ENCODE results near the gene ARHGDIB.
A peak's percentile ranks its signal among the peaks of the same experiment; 100 is the strongest.

ARHGDIB gene

DNA sequence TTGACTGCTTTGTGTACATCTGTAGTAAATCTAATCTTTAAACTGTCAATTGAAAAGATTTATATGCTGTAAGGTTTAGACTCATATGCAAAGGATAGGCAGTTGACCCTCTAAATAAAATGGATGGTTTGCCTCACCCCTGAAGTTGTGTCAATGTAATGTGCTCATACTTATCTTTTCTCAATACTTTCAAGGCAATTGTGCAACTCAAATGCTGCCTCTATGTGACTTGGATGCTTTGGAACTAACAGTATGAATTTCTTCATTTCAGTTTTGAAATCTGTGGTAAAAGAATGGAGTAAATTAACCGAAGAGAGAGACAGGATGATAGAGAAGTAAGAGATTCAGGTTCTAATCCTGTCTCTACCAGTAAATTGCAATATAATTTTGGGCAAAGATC is 21.2 kb upstream of the ARHGDIB start:
- DNase-seq = no peak

DNA sequence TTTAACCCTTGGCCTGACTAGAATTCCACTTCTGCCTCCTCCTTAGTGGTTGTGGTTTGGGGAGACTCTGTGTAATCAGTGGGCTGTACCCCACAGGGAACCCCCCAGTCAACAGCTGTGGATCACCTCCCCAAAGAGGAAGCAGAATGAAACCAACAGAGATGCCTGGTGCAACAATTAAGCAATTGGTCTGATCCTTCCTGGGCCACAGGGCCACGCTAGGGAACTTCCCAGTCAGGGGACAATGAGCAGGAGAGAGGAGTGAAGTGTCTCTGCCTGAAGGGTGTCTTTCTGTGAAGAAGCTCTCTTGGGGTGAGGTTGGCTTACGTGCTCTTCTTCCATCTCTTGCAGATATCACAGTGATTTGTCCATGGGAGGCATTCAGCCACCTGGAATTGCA is 19.6 kb upstream of the ARHGDIB start:
- no peak for DNase-seq

- DNase-seq = no peak
These were observed 18.1 kb upstream of the ARHGDIB start for GRCh38 chr12:14979468-14979867.

GRCh38 chr12:14976658-14977057 is 15.3 kb upstream of the ARHGDIB start:
- DNase-seq = no peak

DNA sequence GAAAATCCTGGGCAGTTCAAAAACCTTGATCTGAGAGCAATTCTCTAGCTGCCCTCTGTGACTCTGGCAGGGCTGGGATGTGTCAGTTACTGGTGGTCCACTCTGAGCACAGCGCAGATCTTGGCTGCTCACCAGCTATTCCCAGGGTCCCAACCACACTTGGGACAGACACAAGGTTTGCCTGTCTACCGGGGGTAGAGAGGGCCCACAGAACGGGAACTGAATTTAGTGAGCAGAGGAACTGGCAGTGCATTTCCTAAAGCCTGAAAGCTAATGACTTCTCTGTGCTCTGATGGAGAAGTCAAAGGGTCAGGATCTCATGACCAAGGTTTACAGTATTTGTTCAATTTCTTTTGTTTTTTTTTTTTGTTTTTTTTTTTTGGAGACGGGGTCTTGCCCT is 14.1 kb upstream of the ARHGDIB start:
- DNase-seq = no peak

- no peak for DNase-seq
These were observed 13.2 kb upstream of the ARHGDIB start for GRCh38 chr12:14974633-14975032.

- no peak for DNase-seq
These were observed 11.4 kb upstream of the ARHGDIB start, which contains the start of gene PDE6H for GRCh38 chr12:14972816-14973215. Gene PDE6H (plus strand): TSS chr12:14973042. CDS start chr12:14978013, 4,971 bp downstream.

DNA sequence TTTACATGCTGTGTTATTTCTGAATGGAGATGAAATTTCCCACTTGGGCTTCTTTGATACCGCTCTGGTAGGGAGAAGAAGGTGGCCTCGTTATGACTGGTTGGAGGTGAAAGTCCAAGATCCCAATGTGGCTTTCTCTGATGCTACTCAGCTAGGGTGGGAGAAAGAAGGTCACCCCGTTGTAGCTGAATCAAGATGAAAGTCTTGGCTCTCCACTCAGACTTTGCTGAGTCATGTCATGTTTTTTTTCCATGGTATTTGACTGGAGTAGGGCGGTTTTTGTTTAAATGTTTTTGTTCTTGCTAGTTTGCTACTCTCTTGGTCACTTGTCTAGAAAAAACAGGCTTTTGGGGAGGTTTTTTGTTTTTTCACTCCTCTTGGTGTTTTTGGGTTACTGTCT is 9.1 kb upstream of the ARHGDIB start:
- no peak for DNase-seq

GRCh38 chr12:14968478-14968877 is 7.1 kb upstream of the ARHGDIB start:
- no peak for DNase-seq

GRCh38 chr12:14965221-14965620 is 3.8 kb upstream of the ARHGDIB start:
- DNase-seq = no peak

GRCh38 chr12:14964406-14964805 is 3.0 kb upstream of the ARHGDIB start:
- no peak for DNase-seq

DNA sequence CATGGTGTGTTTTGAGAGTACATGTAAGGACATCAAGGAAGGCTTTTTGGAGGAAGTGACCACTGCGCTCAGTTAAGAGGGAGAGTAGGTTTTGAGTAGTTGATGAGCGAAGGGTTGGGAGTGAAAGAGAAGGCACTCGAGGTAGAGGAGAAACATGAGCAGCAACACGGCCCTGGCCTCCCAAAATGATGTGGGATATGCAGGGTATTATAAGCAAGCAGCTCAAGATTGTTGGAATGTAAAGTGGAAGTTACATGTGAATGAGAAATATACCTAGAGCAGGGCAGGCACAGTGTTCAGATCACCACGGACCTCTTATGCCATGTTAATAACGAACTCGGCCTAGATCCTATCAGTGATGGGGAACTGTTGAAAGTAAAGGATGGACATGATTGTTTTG is 2.1 kb upstream of the ARHGDIB start:
- no peak for DNase-seq

GRCh38 chr12:14962797-14963196 is 1.4 kb upstream of the ARHGDIB start:
- DNase-seq = no peak

DNA sequence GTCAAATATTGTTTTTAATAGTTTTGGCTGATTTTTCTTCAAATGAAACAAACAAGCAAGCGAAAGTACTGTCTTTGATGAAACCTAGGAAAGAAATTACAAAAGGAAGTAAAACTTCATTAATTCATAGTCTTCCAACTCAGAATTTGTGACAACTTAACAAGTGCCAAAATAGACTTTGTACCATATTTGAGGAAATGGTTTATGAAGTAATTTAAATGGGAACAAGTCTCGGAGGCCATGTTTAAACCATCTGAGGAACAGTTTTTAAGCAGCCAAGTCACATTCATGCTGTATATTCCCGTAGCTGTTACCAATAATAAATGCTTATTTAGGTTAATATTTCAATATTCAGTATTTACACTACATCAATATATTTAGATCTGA is 745 bp upstream of the ARHGDIB start:
- no peak for DNase-seq

GRCh38 chr12:14960548-14961465 is 594 bp downstream of the ARHGDIB start:
- peak; percentile 83 for DNase-seq

- DNase-seq = no peak
These were observed 1.4 kb downstream of the ARHGDIB start for GRCh38 chr12:14959916-14960496.

- DNase-seq = no peak
These were observed 1.9 kb downstream of the ARHGDIB start for GRCh38 chr12:14959463-14959862.

- no peak for DNase-seq
These were observed 2.3 kb downstream of the ARHGDIB start for GRCh38 chr12:14959126-14959440.

GRCh38 chr12:14958361-14959125 is 2.9 kb downstream of the ARHGDIB start:
- no peak for DNase-seq

- DNase-seq = no peak
These were observed 3.7 kb downstream of the ARHGDIB start for GRCh38 chr12:14957551-14958168.

- DNase-seq = no peak
These were observed 4.5 kb downstream of the ARHGDIB start for GRCh38 chr12:14956905-14957304.

DNA sequence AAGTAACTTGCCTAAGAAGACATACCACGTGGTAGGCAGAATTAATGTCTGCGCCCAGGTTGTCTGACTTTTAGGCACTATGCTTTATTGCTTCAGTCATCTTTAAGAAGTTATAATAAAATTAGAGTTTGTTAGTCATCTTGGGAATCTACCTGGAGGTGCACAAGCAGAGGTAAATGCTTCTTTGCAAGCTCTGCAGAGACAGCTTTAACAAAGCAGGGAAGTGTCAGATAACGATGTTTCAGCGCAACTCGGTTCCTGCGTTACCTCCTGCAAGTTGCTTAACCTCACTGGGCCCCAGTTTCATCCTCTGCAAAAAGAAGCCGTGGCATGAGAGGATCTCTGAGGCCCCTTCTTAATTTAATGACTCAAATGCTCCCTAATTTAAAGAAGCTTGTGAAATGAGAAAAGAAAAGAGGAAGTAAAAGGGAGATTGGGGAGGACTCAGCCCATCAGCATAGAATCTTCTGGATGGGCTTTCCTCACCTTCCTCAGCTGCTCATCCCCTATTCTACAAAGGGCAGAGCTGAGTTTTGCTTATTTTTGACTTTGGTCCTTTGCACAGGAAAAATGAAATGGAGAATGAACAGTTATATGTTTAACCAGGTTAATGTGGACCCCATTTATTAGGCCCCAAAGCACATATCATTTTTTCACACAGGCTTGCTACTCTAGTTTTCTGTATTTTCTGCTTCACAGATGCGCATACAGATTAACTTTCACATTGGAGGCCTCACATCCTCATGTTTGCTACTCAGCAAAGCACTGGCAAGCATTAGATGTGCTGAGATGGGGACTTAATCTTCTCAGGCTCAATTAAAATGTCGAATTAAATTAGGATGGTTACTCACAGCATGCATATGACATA is 5.1 kb downstream of the ARHGDIB start:
- DNase-seq = no peak
